ENCODE data around the gene ADAMTS1. TPM values are rescaled to one million over a fixed set of nuclear protein-coding genes. Genes with fewer than 3 reads are reported as not detected.

The ADAMTS1 gene
- total RNA-seq, 1 donor from 2014 or later, result 1.7 TPM

DNA sequence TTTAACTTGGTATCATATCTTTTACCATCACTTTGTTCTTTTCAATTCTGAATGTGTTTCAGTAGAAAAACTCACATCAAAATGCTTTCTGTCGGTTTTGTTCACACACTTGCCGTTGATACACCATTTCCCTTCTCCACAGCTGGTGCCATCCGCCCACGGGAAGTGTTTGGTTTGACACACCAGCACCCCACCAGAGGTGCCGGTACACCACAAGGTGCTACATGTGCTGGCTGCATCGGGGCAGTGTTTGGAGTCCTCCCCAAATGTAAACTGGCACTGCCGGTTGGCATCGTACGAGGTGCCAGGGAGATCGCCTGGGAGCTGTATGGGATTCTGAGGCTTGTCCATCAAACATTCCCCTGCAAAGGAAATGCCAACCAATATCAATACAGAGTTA is 5.0 kb downstream of the ADAMTS1 start:
- Mint-ChIP-seq H3K4me3 (peak overlapping the region; percentile 54), H3K27ac (peak overlapping the region; percentile 43), H3K9me3 (peaks cover 3% of the 10 kb centered on the region), H3K36me3 (ENCODE audit: low read depth) (peaks cover 14% of the 10 kb centered on the region), H3K4me1 (peaks cover 24% of the 10 kb centered on the region), H3K27me3 (peaks cover 31% of the 10 kb centered on the region)
- intact Hi-C loops (cut with micrococcal nuclease), result no loop called here
- peak; percentile 68 for DNase-seq

DNA sequence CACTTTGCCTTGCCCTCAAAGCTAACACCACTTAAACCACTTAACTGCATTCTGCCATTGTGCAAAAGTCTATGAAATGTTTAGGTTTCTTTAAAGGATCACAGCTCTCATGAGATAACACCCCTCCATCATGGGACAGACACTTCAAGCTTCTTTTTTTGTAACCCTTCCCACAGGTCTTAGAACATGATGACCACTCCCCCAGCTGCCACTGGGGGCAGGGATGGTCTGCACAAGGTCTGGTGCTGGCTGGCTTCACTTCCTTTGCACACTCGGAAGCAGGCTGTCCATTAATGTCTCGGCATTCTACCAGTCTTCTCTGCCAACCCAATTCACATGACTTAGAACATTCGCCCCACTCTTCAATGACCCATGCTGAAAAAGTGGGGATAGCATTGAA is 7.7 kb downstream of the ADAMTS1 start:
- Mint-ChIP-seq H3K27ac (no peak overlapping the region), H3K4me1 (peaks cover 32% of the 10 kb centered on the region), H3K27me3 (peaks cover 16% of the 10 kb centered on the region), H3K9me3 (peaks cover 3% of the 10 kb centered on the region), H3K36me3 (ENCODE audit: low read depth) (peaks cover 14% of the 10 kb centered on the region), H3K4me3 (no peak overlapping the region)
- DNase-seq, result no peak
- intact Hi-C loops (cut with micrococcal nuclease), result no loop called here

DNA sequence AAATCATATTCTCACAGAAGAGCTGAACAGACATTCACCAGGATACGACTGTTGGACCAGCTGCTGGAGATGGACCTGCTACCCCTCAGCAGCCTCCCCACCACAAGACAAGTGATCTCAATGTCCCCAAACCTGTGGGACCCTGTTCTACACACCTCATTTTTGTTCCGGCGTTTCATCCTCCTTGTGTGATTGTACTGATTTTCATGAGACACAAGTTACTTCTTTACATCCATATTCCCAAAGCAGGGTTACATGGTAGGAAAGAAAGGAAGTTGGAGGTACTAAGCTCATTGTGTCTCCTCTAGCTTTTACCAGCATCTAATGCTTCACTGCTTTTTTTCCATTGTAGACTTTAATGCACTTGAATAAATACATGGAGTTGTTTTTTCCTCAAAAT is 8.7 kb downstream of the ADAMTS1 start:
- peaks cover 13% of the 10 kb centered on the region for H3K36me3 Mint-ChIP-seq (ENCODE audit: low read depth)
- no peak overlapping the region for H3K27ac Mint-ChIP-seq
- DNase-seq, result no peak
- peaks cover 34% of the 10 kb centered on the region for H3K4me1 Mint-ChIP-seq
- peaks cover 12% of the 10 kb centered on the region for H3K27me3 Mint-ChIP-seq
- intact Hi-C loops (cut with micrococcal nuclease), result no loop called here
- H3K9me3 Mint-ChIP-seq, result peaks cover 3% of the 10 kb centered on the region
- no peak overlapping the region for H3K4me3 Mint-ChIP-seq

DNA sequence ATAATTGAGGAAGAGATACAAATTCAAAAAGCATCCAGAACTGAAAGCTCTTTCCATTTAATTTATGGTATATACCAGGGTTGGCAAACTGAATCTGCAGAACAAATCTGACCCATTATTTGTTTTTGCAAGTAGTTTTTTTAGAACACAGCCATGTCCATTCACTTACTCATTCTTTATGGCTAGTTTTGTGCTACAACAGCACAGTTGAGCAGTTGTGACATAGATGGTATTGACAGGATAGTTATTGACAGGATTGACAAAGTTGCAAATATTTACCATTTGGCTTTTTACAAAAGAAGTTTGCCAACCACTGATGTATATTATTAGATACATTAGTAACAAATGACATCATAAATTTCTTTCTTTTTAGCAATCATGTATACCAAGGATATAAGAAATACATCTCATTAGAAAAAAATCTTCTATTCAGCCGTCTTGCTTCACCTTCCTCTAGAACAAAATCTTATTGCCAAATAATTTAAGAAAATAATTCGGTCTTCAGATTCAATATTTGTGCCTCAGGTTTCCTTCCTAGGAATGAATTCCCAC is 9.4 kb downstream of the ADAMTS1 start:
- Mint-ChIP-seq H3K4me1 (peaks cover 36% of the 10 kb centered on the region), H3K36me3 (ENCODE audit: low read depth) (peaks cover 13% of the 10 kb centered on the region), H3K4me3 (no peak overlapping the region), H3K27me3 (peaks cover 11% of the 10 kb centered on the region), H3K9me3 (peaks cover 7% of the 10 kb centered on the region), H3K27ac (no peak overlapping the region)
- no peak for DNase-seq
- intact Hi-C loops (cut with micrococcal nuclease), result loop anchor here (1.0 kb wide), 1 partner anchor 9 kb away; no protein-coding TSS in a partner anchor

DNA sequence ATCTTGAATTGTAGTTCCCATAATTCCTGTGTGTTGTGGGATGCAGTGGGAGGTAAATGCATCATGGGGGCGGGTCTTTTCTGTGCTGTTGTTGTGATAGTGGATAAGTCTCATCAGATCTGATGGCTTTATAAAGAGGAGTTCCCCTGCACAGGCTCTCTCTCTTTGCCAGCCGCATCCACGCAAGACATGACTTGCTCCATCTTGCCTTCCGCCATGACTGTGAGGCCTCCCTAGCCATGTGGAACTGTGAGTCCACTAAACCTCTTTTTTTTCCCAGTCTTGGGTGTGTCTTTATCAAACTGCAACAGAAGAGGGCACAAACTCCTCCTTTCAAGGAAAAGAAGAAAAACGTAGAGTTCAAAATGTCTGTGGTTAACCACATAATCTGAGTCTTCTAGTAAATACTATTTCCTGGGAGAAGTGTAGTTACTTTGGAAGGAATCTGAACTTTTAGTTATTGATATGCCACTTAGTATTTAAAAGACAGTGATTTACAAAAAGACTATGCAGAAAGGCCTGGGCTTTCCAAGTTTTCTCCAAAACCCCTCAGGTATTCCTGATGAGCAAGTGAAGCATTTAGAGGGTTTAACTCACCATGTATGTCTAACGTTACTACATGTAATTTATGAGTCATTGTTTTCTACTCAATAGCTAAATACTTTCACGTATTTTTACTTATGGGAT is 10.0 kb downstream of the ADAMTS1 start:
- peaks cover 30% of the 10 kb centered on the region for H3K4me1 Mint-ChIP-seq
- DNase-seq, result no peak
- peaks cover 9% of the 10 kb centered on the region for H3K36me3 Mint-ChIP-seq (ENCODE audit: low read depth)
- peak overlapping the region; percentile 43 for H3K27ac Mint-ChIP-seq
- intact Hi-C loops (cut with micrococcal nuclease), result loop anchor here (1.0 kb wide), 1 partner anchor 9 kb away; no protein-coding TSS in a partner anchor
- peaks cover 7% of the 10 kb centered on the region for H3K9me3 Mint-ChIP-seq
- peak overlapping the region; percentile 19 for H3K4me3 Mint-ChIP-seq
- H3K27me3 Mint-ChIP-seq, result peaks cover 5% of the 10 kb centered on the region

DNA sequence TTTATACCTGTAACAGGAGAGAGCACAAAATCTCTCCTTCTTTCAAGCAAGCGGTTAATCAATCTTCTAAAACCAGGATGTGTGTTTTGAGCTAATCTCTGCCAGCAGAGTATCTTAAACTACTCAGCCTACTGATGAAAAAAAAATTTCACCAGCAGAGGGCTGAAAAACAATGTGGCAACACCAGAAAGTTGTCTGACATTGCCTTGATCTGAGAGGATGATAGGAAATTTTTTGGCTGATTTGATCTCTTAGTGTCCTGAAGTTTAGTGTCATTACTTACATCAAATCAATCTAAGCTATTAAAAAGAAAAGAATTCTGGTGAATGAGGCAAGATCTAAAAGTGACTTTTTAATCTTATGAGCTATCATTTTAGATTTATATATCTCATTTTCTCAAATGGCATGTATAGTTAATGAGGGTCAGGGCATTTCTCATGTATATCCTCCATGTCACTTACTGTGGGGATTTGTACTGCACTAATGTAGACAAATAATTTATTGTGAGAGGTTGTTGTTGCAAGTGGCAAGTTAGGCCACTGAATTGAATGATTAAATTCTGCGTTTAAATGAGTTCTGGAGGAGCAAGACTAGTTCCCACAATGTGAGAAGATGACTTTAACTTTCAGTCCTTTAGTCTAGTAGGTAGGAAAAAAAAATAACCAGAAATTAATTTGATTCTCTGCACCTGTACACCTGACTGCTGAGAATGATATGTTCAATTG is 10.9 kb downstream of the ADAMTS1 start:
- intact Hi-C loops (cut with micrococcal nuclease), result no loop called here
- H3K36me3 Mint-ChIP-seq (ENCODE audit: low read depth), result peaks cover 6% of the 10 kb centered on the region
- H3K4me3 Mint-ChIP-seq, result no peak overlapping the region
- peaks cover 26% of the 10 kb centered on the region for H3K4me1 Mint-ChIP-seq
- H3K27ac Mint-ChIP-seq, result no peak overlapping the region
- no peak for DNase-seq
- H3K9me3 Mint-ChIP-seq, result peaks cover 7% of the 10 kb centered on the region
- peaks cover 3% of the 10 kb centered on the region for H3K27me3 Mint-ChIP-seq

DNA sequence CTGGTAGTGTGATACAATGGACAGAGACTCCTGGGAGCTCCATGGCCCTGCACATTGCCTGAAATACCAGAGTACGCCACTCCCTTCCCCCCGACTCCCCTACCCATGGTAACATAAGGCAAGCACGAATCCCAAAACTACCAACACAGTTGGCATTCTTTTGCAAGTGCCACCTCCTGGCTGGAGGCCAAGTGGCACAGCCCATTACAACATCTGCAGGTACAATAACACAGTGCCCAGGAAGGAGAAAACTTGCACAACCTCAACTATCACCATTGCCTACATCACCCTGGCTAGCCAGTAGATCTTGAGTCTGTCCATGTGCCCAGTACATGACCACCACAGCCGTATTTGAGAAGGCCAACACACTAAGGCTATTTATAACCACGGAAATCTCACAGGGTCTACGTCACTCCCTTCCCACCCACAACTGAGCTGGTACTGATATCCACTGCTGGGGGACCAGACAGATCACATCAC is 11.7 kb downstream of the ADAMTS1 start:
- intact Hi-C loops (cut with micrococcal nuclease), result no loop called here
- Mint-ChIP-seq H3K4me1 (peaks cover 26% of the 10 kb centered on the region), H3K36me3 (ENCODE audit: low read depth) (peaks cover 6% of the 10 kb centered on the region), H3K27ac (no peak overlapping the region), H3K9me3 (peaks cover 7% of the 10 kb centered on the region), H3K27me3 (peaks cover 3% of the 10 kb centered on the region), H3K4me3 (no peak overlapping the region)
- DNase-seq, result no peak

DNA sequence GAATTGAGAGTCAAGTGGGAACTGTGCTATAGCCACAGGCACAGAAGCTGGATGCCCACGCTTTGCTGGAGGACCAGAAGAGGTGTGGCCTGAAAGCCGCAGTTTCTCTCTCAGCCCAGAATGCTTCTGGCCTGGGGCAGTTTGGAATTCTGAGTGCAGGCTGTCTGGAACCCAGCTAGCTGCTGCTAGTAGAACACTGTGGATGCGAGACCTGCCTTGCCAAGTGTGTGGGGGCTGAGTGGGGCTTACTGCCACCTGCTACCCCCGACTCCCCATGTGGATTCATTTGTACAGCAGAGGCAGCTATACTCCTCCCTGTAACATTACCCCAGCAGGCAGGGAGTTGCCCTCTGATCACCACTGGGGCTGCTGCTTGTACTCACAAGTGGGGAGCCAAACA is 12.2 kb downstream of the ADAMTS1 start:
- Mint-ChIP-seq H3K27ac (no peak overlapping the region), H3K4me3 (no peak overlapping the region), H3K36me3 (ENCODE audit: low read depth) (peaks cover 5% of the 10 kb centered on the region), H3K9me3 (peaks cover 7% of the 10 kb centered on the region), H3K27me3 (peaks cover 3% of the 10 kb centered on the region), H3K4me1 (peaks cover 26% of the 10 kb centered on the region)
- no peak for DNase-seq
- intact Hi-C loops (cut with micrococcal nuclease), result no loop called here

DNA sequence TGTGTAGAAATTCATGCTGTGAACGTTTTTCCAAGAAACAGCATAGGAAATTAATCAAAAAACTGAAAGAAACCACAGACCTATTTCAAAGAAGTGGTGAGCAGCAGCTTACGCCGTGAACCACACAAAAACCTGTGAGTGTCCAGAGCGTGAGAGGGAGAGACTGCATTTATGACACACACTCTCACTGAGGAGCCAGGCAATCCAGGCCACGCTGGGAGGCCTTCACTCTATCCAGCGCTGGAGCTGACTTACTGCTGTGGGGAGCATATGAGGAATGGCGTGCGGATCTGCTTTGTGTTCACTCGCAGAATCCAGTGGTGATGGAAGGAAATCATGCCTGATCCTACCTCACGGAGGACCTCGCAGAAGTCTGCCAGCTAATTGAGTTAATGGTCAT is 12.7 kb downstream of the ADAMTS1 start:
- peaks cover 3% of the 10 kb centered on the region for H3K36me3 Mint-ChIP-seq (ENCODE audit: low read depth)
- intact Hi-C loops (cut with micrococcal nuclease), result no loop called here
- H3K27me3 Mint-ChIP-seq, result peaks cover 3% of the 10 kb centered on the region
- H3K27ac Mint-ChIP-seq, result peak overlapping the region; percentile 22
- H3K9me3 Mint-ChIP-seq, result peaks cover 7% of the 10 kb centered on the region
- peaks cover 26% of the 10 kb centered on the region for H3K4me1 Mint-ChIP-seq
- H3K4me3 Mint-ChIP-seq, result peak overlapping the region; percentile 24
- peak; percentile 61 for DNase-seq

DNA sequence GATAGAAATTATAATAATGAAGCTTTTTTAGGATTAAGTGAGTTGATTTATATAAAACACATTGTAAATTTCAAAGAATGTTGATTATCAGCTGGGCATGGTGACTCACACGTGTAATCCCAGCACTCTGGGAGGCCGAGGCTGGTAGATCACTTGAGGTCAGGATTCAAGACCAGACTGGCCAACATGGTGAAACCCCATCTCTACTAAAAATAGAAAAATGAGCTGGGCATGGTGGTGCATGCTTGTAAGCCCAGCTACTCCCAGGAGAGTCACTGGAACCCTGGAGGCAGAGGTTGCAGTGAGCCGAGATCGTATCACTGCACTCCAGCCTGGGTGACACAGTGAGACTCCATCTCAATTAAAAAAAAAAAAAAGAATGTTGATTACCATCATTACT is 18.4 kb downstream of the ADAMTS1 start:
- peaks cover 8% of the 10 kb centered on the region for H3K9me3 Mint-ChIP-seq
- intact Hi-C loops (cut with micrococcal nuclease), result no loop called here
- no peaks in the 10 kb centered on the region for H3K36me3 Mint-ChIP-seq (ENCODE audit: low read depth)
- DNase-seq, result no peak
- H3K4me3 Mint-ChIP-seq, result no peak overlapping the region
- no peak overlapping the region for H3K27ac Mint-ChIP-seq
- peaks cover 1% of the 10 kb centered on the region for H3K4me1 Mint-ChIP-seq
- H3K27me3 Mint-ChIP-seq, result no peaks in the 10 kb centered on the region

DNA sequence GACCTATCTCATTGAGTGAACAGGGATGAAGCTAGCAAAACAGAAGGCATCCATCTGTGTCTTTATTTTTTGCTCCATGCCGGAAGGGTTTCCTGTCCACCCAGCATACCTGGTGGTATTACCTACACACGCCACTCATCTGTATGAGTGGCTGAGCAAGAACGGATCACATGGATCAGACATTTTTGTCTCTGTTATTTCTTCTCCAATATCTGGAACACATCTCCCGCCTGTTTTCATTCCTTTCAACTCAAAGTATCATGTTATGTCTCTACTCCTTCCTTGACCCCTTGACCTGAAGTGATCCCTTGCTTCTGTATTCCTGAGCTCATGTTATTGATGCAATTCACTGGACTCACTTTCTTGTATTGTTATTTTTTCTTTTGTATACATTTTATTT is 24.7 kb downstream of the ADAMTS1 start:
- intact Hi-C loops (cut with micrococcal nuclease), result no loop called here
- H3K27me3 Mint-ChIP-seq, result peaks cover 3% of the 10 kb centered on the region
- H3K36me3 Mint-ChIP-seq (ENCODE audit: low read depth), result no peaks in the 10 kb centered on the region
- DNase-seq, result no peak
- no peak overlapping the region for H3K4me3 Mint-ChIP-seq
- H3K9me3 Mint-ChIP-seq, result no peaks in the 10 kb centered on the region
- H3K27ac Mint-ChIP-seq, result no peak overlapping the region
- peaks cover 4% of the 10 kb centered on the region for H3K4me1 Mint-ChIP-seq

DNA sequence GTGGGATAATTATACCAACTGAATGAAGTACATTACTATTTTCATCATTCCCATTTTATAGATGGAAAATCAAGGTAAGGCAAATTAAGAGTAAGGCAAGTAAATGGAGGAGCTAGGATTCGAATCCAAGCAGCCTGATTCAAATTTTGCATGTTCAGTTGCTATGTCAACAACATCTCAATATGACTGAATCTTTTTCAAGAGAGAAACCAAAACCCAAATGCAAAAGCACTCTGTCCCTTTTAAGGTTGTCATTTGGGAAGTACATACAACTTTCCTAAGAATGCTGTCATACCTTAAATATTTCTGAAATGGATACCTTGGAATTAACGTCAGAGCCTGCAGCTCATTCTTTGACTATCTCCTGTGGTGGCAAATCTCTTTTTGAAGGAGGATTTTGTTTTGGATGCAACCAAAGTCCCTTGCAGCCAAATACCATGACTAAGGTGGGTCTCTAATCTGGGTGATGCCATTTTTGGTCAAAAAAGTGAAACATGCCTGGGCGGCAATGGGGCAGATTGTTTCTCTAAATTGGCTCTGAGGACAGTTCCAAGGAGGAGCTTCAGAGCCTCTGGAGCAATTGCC is 25.4 kb downstream of the ADAMTS1 start:
- Mint-ChIP-seq H3K27ac (no peak overlapping the region), H3K4me1 (peaks cover 4% of the 10 kb centered on the region), H3K4me3 (no peak overlapping the region), H3K27me3 (peaks cover 3% of the 10 kb centered on the region), H3K36me3 (ENCODE audit: low read depth) (no peaks in the 10 kb centered on the region), H3K9me3 (no peaks in the 10 kb centered on the region)
- intact Hi-C loops (cut with micrococcal nuclease), result no loop called here
- DNase-seq, result no peak

DNA sequence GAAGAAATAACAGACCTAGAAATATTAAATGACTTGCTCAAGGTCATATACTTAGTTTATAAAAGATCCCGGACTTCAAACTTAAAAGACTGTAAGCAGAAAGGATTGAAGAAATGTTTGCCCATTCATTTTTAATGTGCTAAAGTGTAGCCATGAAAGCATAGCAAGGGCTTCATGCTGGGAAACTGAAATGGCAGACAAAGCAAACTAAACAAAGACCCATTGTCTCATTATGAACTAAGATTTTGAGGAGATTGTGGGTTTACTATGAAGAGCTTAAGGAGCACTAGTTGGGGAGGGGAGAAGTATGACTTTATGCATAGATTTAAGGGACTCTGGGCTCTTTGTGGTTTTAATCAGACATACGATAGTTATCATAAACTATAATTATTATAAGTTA is 26.3 kb downstream of the ADAMTS1 start:
- no peak for DNase-seq
- peaks cover 3% of the 10 kb centered on the region for H3K27me3 Mint-ChIP-seq
- H3K4me3 Mint-ChIP-seq, result no peak overlapping the region
- H3K4me1 Mint-ChIP-seq, result peaks cover 4% of the 10 kb centered on the region
- no peak overlapping the region for H3K27ac Mint-ChIP-seq
- intact Hi-C loops (cut with micrococcal nuclease), result no loop called here
- H3K36me3 Mint-ChIP-seq (ENCODE audit: low read depth), result no peaks in the 10 kb centered on the region
- no peaks in the 10 kb centered on the region for H3K9me3 Mint-ChIP-seq

DNA sequence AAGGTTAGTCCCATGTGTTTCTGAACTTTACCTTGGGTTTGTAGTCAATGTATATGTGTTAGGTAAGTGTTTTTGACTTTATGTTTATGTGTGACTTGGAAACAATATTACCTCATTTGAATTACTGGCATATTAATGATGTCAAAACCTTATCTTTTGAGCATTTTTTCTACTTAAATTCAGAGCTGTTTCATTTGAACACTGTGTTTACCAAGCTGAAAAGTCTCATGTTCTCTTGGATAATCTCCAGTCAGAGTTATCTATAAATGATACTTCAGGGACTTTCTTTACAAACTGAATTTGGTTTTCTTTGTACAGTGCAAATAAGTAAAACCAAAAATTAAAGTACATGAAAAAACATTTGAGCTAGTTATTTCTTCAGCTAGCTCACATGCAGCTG is 30.0 kb downstream of the ADAMTS1 start:
- Mint-ChIP-seq H3K36me3 (ENCODE audit: low read depth) (no peaks in the 10 kb centered on the region), H3K9me3 (no peaks in the 10 kb centered on the region), H3K27ac (no peak overlapping the region), H3K4me3 (no peak overlapping the region), H3K27me3 (no peaks in the 10 kb centered on the region), H3K4me1 (no peaks in the 10 kb centered on the region)
- no peak for DNase-seq
- intact Hi-C loops (cut with micrococcal nuclease), result no loop called here

Data from activated CD4-positive, alpha-beta T cell treated with anti-CD3 and anti-CD28 coated beads, Interleukin-2, amount 10 ng/mL, durations not matched to agents 24 days and 14 days (primary cell).